ENCODE data around the gene GJD3. TPM values are rescaled to one million over a fixed set of nuclear protein-coding genes. Genes with fewer than 3 reads are reported as not detected.

Gene GJD3
- polyA plus RNA-seq, 4 donors = 0.32 to 1.1 TPM; not detected in 2

- Histone ChIP-seq H3K36me3 (ENCODE audit: control insufficient read depth in 3 of 3, insufficient read depth in 2 of 3, low read depth in 1 of 3, low read length in 3 of 3) (peaks cover 11 to 96% (median 33%) of the 10 kb centered on the region in 3 donors), H3K27ac (ENCODE audit: low read depth in 1 of 3, low read length in 2 of 3) (peak overlapping the region; percentile 36 to 77 (median 70)), H3K4me1 (ENCODE audit: control insufficient read depth in 3 of 3, insufficient read depth in 2 of 3, low read depth in 1 of 3, low read length in 2 of 3) (peaks cover 7 to 64% (median 12%) of the 10 kb centered on the region in 3 donors), H3K27me3 (ENCODE audit: control insufficient read depth in 3 of 3, insufficient read depth in 3 of 3, low read length in 3 of 3) (no peaks in the 10 kb centered on the region), H3K9me3 (ENCODE audit: control insufficient read depth in 2 of 2, insufficient read depth in 1 of 2, low read depth in 1 of 2, low read length in 1 of 2) (no peaks in the 10 kb centered on the region), H3K4me3 (ENCODE audit: low read depth in 1 of 3, low read length in 3 of 3) (no peak overlapping the region)
- 38 to 66% (median 45%) methylated on average over 7 of the region's 7 CpGs for WGBS, 3 donors
- no peak for FAIRE-seq
- DNase-seq = peak; percentile 71 to 85
These were observed 12.2 kb downstream of the GJD3 start for GRCh38 chr17:40352237-40352778.

- Histone ChIP-seq H3K4me1 (ENCODE audit: control insufficient read depth in 3 of 3, insufficient read depth in 2 of 3, low read depth in 1 of 3, low read length in 2 of 3) (peaks cover 7 to 71% (median 20%) of the 10 kb centered on the region in 3 donors), H3K27ac (ENCODE audit: low read depth in 1 of 3, low read length in 2 of 3) (peak overlapping the region; percentile 36 to 77 (median 70))
- no peak for DNase-seq
These were observed 12.9 kb downstream of the GJD3 start for GRCh38 chr17:40351359-40352236.

DNA sequence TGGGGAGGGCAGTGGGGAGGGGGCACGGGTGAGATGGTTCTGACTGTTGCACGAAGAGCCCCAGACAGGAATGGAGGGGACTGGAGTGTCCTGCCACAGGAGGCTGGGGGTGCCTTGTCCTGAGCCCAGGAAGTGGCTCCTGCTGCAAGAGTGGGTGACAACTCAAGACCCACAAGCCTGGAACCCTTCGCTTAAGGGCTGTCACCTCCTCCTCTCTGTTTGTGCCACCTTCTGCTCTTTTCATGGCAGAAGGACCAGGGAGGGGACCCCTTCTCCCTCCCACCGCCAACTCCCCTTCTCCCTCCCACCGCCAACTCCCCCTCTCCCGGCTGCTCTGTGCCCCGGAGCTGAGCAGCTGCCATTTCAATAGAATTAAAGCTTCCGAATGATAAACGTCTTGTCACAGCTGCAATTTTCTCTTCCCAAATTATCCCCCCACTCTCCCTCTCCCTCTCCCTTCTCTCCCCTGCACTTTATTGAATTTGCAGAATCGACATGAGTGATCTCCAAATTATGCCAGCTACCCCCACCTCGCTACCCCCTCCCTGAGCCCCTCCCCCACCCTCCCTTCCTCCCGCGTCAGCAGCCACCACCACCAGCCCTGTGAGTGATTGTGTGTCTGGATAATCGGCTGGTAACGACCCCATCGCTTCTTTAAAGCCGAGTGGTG lies 13.7 kb downstream of the GJD3 start:
- Histone ChIP-seq H3K36me3 (ENCODE audit: control insufficient read depth in 3 of 3, insufficient read depth in 2 of 3, low read depth in 1 of 3, low read length in 3 of 3) (peaks cover 7 to 92% (median 30%) of the 10 kb centered on the region in 3 donors), H3K4me1 (ENCODE audit: control insufficient read depth in 3 of 3, insufficient read depth in 2 of 3, low read depth in 1 of 3, low read length in 2 of 3) (peaks cover 7 to 79% (median 27%) of the 10 kb centered on the region in 3 donors), H3K27me3 (ENCODE audit: control insufficient read depth in 3 of 3, insufficient read depth in 3 of 3, low read length in 3 of 3) (no peaks in the 10 kb centered on the region), H3K4me3 (ENCODE audit: low read depth in 1 of 3, low read length in 3 of 3) (no peak overlapping the region), H3K9me3 (ENCODE audit: control insufficient read depth in 2 of 2, insufficient read depth in 1 of 2, low read depth in 1 of 2, low read length in 1 of 2) (no peaks in the 10 kb centered on the region), H3K27ac (ENCODE audit: low read depth in 1 of 3, low read length in 2 of 3) (peak overlapping the region in 1 of 3 donors; percentile 48)
- DNase-seq (no peak), FAIRE-seq (no peak)
- WGBS, 3 donors = 66 to 79% (median 78%) methylated on average over 14 to 17 of the region's 17 CpGs

More at GRCh38 chr17:40351359-40352236, 12.9 kb downstream of the GJD3 start:
- FAIRE-seq = no peak
- Histone ChIP-seq H3K36me3 (ENCODE audit: control insufficient read depth in 3 of 3, insufficient read depth in 2 of 3, low read depth in 1 of 3, low read length in 3 of 3) (peaks cover 11 to 98% (median 33%) of the 10 kb centered on the region in 3 donors), H3K4me3 (ENCODE audit: low read depth in 1 of 3, low read length in 3 of 3) (no peak overlapping the region), H3K27me3 (ENCODE audit: control insufficient read depth in 3 of 3, insufficient read depth in 3 of 3, low read length in 3 of 3) (no peaks in the 10 kb centered on the region), H3K9me3 (ENCODE audit: control insufficient read depth in 2 of 2, insufficient read depth in 1 of 2, low read depth in 1 of 2, low read length in 1 of 2) (no peaks in the 10 kb centered on the region)
- WGBS, 3 donors = 71 to 81% (median 72%) methylated on average over 27 of the region's 27 CpGs

GRCh38 chr17:40349895-40350688 lies 14.4 kb downstream of the GJD3 start:
- peaks cover 7 to 80% (median 30%) of the 10 kb centered on the region in 3 donors for H3K4me1 ChIP-seq (ENCODE audit: control insufficient read depth in 3 of 3, insufficient read depth in 2 of 3, low read depth in 1 of 3, low read length in 2 of 3)
- WGBS, 3 donors = 50 to 63% (median 50%) methylated on average over 19 of the region's 19 CpGs

DNA sequence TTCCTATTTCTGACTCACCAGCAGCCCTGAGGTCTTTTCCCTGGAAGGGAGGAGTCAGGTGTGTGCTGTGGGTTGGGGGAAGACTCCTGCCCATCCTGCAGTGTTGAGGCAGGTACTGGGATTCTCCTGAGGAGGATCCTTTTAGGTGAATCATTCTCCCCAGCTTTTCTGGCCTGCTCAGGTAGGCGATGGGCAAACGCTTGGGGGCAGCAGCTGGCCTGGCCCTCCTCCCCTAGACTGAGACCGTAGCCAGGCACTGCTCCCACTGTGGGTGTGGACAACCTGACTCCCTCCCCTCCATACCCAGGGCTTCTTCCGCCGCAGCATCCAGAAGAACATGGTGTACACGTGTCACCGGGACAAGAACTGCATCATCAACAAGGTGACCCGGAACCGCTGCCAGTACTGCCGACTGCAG lies 15.1 kb downstream of the GJD3 start:
- FAIRE-seq = no peak
- no peak overlapping the region for H3K4me3 ChIP-seq (ENCODE audit: low read depth in 1 of 3, low read length in 3 of 3)
- H3K36me3 ChIP-seq (ENCODE audit: control insufficient read depth in 3 of 3, insufficient read depth in 2 of 3, low read depth in 1 of 3, low read length in 3 of 3) = peaks cover 3 to 88% (median 20%) of the 10 kb centered on the region in 3 donors
- peak overlapping the region in 2 of 3 donors; percentile 18 to 62 for H3K27ac ChIP-seq (ENCODE audit: low read depth in 1 of 3, low read length in 2 of 3)
- 65 to 83% (median 71%) methylated on average over 9 to 10 of the region's 10 CpGs for WGBS, 3 donors
- no peaks in the 10 kb centered on the region for H3K27me3 ChIP-seq (ENCODE audit: control insufficient read depth in 3 of 3, insufficient read depth in 3 of 3, low read length in 3 of 3)
- DNase-seq = no peak
- no peaks in the 10 kb centered on the region for H3K9me3 ChIP-seq (ENCODE audit: control insufficient read depth in 2 of 2, insufficient read depth in 1 of 2, low read depth in 1 of 2, low read length in 1 of 2)
- H3K4me1 ChIP-seq (ENCODE audit: control insufficient read depth in 3 of 3, insufficient read depth in 2 of 3, low read depth in 1 of 3, low read length in 2 of 3) = peaks cover 7 to 80% (median 30%) of the 10 kb centered on the region in 3 donors

More at GRCh38 chr17:40349895-40350688, 14.4 kb downstream of the GJD3 start:
- Histone ChIP-seq H3K36me3 (ENCODE audit: control insufficient read depth in 3 of 3, insufficient read depth in 2 of 3, low read depth in 1 of 3, low read length in 3 of 3) (peaks cover 3 to 89% (median 25%) of the 10 kb centered on the region in 3 donors), H3K27me3 (ENCODE audit: control insufficient read depth in 3 of 3, insufficient read depth in 3 of 3, low read length in 3 of 3) (no peaks in the 10 kb centered on the region), H3K9me3 (ENCODE audit: control insufficient read depth in 2 of 2, insufficient read depth in 1 of 2, low read depth in 1 of 2, low read length in 1 of 2) (no peaks in the 10 kb centered on the region), H3K27ac (ENCODE audit: low read depth in 1 of 3, low read length in 2 of 3) (peak overlapping the region in 2 of 3 donors; percentile 48 to 62), H3K4me3 (ENCODE audit: low read depth in 1 of 3, low read length in 3 of 3) (no peak overlapping the region)
- FAIRE-seq (no peak), DNase-seq (no peak)

DNA sequence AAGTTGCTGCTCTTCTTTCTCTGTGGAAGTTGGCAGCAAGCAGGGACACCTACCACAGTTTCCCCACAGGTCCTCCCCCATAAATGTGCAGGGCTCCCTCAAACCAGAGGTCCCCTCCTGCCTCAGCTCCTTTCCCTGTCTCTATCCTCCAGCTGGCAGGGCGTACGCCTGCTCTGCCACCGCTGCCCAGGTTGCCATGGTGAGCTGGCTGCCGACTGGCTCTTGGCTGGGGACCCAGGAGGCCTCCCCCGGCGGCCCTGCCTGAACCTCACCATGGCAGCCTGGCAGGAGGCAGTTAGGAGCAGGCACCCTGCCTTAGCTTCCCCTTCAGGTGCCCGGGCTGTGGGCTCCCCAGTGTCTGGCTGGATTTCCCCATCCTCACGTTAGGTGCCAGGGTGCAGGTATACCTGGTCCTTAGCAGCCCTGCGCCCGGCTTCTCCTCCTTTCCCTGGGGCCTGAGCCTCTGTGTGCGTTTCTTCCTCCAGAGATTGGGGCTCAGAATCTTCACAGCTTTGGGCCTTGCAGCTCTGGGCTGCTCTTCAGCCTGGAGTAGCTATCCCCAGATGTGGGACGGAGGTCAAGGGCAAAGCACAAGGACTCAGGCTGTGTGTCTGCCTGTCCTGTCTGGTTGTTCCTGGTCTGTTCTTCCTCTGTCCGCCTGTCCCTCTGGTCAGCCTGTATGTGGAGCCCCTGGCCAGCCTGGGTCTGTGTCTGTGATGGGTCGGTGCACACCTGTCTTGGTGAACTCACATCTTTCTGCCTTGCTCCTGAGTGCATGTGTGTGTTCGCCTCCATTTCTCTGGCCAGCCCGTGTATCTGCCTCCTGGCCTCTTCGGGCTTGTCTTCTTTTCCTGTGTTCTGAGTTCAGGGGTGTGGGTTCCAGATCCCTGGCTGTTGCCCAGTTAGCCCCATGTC lies 15.7 kb downstream of the GJD3 start:
- DNase-seq = no peak
- WGBS, 3 donors = 41 to 53% (median 41%) methylated on average over 17 of the region's 17 CpGs

DNA sequence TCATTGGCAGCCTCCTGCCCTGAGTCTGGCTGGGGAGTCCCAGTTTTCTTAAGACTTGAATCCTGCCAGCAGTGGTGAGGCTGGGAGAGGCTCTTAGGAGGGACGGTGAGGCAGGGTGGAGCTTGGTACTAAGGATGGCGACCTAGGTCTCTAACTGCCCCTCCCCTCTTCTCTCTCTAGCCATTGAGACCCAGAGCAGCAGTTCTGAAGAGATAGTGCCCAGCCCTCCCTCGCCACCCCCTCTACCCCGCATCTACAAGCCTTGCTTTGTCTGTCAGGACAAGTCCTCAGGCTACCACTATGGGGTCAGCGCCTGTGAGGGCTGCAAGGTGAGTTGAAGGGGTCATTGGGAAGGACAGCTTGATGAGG lies 16.4 kb downstream of the GJD3 start:
- FAIRE-seq (no peak), DNase-seq (no peak)
- Histone ChIP-seq H3K27ac (ENCODE audit: low read depth in 1 of 3, low read length in 2 of 3) (peak overlapping the region in 2 of 3 donors; percentile 35 to 62), H3K4me1 (ENCODE audit: control insufficient read depth in 3 of 3, insufficient read depth in 2 of 3, low read depth in 1 of 3, low read length in 2 of 3) (peaks cover 7 to 89% (median 30%) of the 10 kb centered on the region in 3 donors), H3K36me3 (ENCODE audit: control insufficient read depth in 3 of 3, insufficient read depth in 2 of 3, low read depth in 1 of 3, low read length in 3 of 3) (peaks cover 3 to 80% (median 15%) of the 10 kb centered on the region in 3 donors), H3K27me3 (ENCODE audit: control insufficient read depth in 3 of 3, insufficient read depth in 3 of 3, low read length in 3 of 3) (no peaks in the 10 kb centered on the region), H3K9me3 (ENCODE audit: control insufficient read depth in 2 of 2, insufficient read depth in 1 of 2, low read depth in 1 of 2, low read length in 1 of 2) (no peaks in the 10 kb centered on the region), H3K4me3 (ENCODE audit: low read depth in 1 of 3, low read length in 3 of 3) (peak overlapping the region in 1 of 3 donors; percentile 8)
- 43 to 56% (median 51%) methylated on average over 4 to 5 of the region's 5 CpGs for WGBS, 3 donors

More for the DNA sequence above, 15.7 kb downstream of the GJD3 start:
- H3K4me3 ChIP-seq (ENCODE audit: low read depth in 1 of 3, low read length in 3 of 3) = peak overlapping the region in 1 of 3 donors; percentile 8
- H3K27ac ChIP-seq (ENCODE audit: low read depth in 1 of 3, low read length in 2 of 3) = peak overlapping the region; percentile 6 to 62 (median 47)
- peaks cover 7 to 86% (median 30%) of the 10 kb centered on the region in 3 donors for H3K4me1 ChIP-seq (ENCODE audit: control insufficient read depth in 3 of 3, insufficient read depth in 2 of 3, low read depth in 1 of 3, low read length in 2 of 3)
- no peaks in the 10 kb centered on the region for H3K27me3 ChIP-seq (ENCODE audit: control insufficient read depth in 3 of 3, insufficient read depth in 3 of 3, low read length in 3 of 3)
- no peak for FAIRE-seq
- H3K9me3 ChIP-seq (ENCODE audit: control insufficient read depth in 2 of 2, insufficient read depth in 1 of 2, low read depth in 1 of 2, low read length in 1 of 2) = no peaks in the 10 kb centered on the region
- peaks cover 3 to 85% (median 17%) of the 10 kb centered on the region in 3 donors for H3K36me3 ChIP-seq (ENCODE audit: control insufficient read depth in 3 of 3, insufficient read depth in 2 of 3, low read depth in 1 of 3, low read length in 3 of 3)
